ENCODE data around the gene VGLL4.

The VGLL4 gene

GRCh38 chr3:11565492-11565891 lies 78.2 kb downstream of the VGLL4 start:
- no peak for DNase-seq (ENCODE audit: low read depth in 2 of 2)

- DNase-seq (ENCODE audit: low read depth in 2 of 2): no peak
Measured at GRCh38 chr3:11565072-11565471, 78.6 kb downstream of the VGLL4 start.

DNA sequence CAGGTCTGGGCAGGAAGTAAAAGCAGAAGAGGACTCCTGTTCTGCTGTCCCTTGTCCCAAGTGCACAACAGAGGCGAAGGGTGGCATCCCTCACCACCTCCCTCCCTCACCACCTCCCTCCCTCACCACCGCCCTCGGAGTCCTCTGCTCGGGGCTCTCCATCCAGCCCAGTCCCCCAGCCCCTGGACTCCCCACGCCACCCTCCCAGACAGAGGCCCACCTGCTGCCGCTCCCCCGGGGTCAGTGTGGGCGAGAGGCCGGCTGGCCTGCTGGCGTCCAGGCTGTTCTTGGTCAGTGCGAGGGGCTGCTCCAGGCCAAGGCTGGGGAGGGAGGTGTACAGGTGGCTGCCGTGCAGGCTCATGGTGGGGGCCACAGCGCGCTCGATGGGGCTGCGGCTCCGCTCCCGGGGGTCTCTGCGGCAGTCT lies 79.1 kb downstream of the VGLL4 start:
- DNase-seq (ENCODE audit: low read depth in 2 of 2): no peak

- DNase-seq (ENCODE audit: low read depth in 2 of 2): no peak
Measured at GRCh38 chr3:11563865-11564185, 79.9 kb downstream of the VGLL4 start.

DNA sequence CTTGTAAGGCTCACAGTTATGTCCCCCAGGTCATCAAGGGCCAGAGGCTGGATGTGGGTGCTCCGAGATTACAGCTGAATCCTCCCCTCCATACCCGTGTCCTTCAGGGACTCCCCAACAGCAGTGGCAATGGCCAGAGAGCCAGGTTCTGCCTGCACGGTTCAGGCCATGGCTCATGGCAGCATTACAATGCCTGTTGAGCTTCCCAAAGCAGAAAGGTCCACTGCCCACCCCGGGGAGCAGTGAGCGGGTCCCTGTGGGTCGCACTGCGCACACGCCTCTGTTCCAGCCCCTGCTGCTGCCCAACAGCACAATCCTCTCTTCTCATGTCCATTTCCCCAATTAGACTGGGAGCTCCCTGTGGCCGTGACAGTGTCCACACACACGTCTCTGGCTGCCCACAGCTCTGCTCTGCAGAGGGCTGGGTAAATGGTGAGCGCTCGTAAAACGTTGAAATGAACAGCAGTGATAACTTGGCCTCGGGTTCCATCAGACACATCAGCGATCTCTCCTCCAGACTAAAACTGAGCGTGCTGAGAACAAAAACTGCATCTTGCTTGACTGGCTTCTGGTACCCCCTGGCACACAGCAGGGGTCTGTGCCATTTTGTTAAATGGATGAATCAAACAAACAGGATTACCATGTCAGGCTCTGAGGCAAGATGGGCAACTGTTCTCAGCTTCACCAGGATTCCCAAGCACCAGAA lies 80.4 kb downstream of the VGLL4 start:
- DNase-seq (ENCODE audit: low read depth in 2 of 2): no peak

- DNase-seq (ENCODE audit: low read depth in 2 of 2): no peak
Measured at GRCh38 chr3:11562277-11562881, 81.3 kb downstream of the VGLL4 start.

GRCh38 chr3:11560746-11561145 lies 83.0 kb downstream of the VGLL4 start:
- DNase-seq (ENCODE audit: low read depth in 2 of 2): no peak

DNA sequence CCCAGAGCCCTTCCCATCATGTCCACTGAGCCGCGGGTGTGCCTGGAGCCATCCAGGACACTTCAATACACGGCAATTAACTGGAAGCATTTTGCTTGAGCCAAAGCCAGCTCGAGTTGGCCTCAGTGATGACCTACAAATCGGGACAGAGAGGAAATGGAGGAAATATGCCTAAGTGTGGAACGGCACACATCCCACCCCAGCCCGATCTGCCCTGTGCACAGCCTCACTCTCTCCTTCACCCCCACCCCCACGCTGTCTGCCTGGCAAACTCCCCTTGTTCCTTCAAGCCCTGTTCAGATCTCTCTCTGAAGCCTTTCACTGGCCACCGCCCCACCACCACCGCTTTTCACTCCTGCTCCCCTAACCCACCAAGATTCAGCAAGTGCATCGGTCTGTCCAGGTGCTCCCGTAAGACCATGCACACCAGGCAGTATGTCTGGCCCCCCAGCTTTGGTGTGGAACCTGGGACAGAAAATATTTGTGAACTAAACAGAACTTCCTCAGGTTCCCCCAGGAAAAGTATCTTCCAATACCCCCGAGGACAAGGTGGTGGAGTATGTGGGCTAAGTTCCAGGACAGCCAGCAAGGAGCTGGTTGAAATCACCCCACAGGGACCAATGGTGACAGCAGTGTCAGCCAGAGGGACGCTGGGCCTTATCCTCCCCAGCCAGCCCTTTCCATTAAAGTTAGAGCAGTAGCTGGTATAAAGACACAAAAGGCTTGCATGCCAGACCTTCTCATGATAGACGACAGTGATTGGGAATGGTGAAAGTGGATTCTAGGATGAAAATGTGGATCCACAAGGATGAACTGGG lies 83.7 kb downstream of the VGLL4 start:
- DNase-seq (ENCODE audit: low read depth in 2 of 2): no peak

DNA sequence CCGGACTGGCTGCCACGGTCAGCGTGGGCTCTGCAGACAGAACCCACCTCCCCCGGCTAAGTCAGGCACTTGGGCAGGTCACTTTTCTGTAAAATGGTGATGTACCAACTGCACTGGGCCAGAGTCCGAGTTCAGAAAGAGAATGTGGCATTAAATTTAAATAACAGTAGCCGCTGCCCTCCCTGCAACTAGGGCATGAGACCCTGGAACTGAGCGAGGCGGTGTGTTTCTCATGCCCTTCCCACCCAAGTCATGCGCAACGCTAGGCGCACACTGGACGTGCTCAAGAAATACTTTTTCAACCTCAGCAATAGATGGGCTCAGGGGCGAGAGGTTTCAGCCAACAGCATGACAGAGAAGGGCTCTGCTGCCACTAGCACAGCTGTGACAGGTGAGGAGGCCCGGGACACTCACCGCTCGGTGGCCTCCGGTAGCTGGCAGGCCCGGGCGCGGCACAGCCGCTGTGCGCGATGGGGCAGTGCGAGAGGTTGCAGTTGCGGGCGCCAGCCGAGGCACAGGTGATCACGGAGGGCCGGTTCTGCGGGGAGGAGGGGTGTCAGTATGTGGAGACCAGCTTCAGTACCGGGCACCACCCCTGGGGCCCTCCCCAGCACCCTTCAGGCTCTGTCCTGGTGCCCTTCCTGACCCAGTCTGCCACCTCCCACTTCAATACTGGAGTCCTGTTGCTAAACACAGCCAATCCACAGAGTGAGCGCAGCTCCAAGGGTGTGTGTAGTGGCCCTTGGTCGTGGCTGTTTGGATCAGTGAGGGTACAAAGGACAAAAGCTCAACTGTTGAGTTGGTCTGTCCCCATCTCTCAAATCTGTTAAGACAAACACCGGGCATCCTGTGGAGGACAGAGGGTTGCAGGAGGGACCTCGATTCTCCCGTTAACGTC lies 84.5 kb downstream of the VGLL4 start:
- no peak for DNase-seq (ENCODE audit: low read depth in 2 of 2)

DNA sequence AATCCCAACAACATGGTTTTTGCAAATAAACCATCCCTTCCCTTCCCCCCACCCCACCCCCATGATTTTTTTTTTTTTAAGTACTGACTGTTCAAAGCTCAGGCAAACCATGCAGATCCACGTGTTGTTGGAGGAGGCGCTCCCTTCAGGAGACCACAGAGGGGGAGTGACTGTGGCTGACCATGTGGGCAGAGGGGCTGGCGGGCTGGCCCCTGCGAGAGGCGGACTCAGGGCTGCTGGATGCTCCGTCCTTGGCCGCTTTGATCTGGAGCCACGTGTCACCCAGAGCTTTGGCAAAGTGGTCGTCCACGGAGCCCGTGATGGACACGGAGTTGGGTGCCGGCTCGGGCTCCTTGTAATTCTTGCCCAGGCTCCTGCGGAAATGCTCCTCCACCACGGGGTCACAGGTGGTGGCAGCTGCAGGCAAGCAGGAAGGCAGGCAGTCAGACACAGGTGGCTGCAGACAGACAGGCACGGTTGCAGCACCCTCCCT lies 85.3 kb downstream of the VGLL4 start:
- DNase-seq (ENCODE audit: low read depth in 2 of 2): no peak

DNA sequence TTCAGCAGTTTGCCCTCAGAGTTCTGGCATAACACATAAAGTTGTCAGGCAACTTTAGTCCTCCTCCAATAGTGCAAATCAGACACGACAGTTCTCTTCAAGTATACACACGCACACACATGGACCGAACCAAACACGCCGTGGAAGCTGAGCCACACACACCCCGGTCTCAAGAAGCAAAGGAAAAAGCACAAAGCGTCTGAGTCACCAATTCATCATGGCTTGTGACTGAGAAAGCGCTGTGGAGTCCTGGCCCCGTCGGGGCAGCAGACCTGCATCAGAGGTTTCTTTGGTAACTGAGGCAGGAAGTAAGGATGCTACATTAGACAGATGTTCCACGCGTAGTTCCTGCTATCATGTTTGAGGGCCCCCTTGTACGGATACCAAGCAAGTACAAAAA lies 85.7 kb downstream of the VGLL4 start:
- peak in 1 of 2 donors; percentile 4 for DNase-seq (ENCODE audit: low read depth in 2 of 2)

DNA sequence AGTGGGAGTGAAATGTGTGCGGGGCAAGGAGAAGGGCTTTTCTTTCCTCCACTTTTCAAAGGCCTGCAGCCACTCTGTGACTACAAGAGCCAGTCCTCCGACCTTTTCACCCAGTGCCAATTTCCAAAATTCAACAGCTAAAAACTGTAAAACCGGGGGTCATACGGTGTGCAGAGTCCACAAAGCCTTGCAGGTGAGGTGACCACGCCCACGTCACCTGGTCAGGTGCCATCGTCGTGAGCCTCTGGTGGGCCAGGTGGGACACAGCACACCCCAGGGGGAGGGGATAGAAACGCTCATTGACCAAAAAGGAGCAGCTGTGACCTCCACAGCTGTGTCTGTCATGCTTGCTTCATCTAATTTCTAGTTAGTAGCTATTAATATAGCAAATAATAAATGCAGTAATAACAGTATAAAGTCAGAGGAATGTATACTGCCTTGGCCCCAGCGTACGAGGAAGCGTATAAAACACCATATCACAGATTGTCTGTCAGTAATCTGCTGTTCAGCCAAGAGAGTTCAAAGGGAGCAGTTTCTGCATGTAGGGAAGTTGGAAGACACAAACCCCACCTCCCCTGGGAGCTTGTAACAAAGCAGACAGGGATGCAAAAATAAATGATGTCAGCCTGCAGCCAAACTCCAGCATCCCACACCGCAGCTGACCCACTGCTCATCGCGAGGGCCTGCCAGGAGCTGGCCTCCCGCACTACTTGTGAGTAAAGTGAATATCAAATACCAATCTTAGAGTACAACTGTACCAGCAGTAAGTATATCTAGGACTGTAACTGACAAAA lies 86.7 kb downstream of the VGLL4 start:
- DNase-seq (ENCODE audit: low read depth in 2 of 2): no peak

DNA sequence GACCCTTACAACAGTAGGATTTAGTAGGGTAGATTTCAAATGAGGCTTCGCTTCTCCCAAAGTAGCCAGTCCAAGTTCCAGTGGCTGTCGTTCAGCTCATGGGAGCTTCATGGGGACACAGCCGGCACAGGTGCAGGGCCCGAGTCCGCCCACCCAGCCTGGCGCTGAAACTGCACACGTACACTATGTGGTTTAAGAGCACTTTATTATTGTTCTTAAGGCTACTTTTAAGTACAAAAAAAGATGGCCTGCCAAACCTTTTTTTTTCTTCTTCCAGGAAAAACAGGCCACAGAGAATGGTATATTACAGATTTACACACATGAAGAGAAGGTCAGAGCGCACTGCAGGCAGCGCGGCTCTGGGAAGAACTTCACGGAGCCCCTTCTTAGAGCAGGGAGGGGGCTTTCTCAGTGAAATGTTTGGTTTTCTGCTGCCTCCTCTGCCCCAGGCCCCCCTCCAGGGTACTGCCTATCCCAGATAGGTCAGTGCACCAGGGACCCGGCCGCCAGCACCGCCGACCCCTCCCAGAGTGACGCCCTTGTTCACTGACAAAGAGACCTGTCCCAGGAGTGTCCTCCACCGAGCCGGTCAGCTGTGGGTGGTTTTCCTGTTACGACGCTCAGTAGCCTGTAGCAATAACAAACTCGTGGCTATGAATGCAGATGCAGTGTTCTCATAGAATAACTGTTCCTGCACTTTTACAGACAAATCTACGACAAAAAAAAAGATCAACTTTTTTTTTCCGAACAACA lies 87.7 kb downstream of the VGLL4 start:
- DNase-seq (ENCODE audit: low read depth in 2 of 2): no peak

DNA sequence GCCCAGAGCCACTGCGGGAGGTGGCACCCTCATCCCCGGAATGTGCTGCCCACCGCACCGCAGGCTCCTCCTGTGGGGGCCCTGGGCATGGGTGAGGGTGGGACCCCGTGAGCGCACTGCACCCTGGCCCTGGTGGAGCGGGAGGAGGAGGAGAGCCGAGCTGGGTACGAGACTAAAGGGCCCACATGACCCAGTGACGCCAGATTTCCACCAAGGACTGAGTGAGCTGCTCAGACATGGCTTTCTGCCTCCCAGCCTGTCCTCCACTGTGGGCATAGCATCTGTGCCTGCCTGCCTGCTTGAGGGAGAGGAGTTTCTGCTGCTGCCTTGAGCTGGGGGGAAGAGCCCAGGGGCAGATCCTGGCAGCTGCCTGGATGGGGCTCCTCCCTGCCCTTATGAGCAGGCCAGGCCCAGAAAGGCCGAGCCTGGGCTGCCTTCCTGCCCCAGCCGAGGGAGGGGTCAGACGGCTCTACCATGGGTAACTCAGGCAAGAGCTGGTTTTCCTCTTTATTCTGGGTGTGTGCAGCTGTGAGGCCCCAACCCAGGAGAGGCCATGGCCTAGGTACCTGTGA lies 88.4 kb downstream of the VGLL4 start:
- no peak for DNase-seq (ENCODE audit: low read depth in 2 of 2)

DNA sequence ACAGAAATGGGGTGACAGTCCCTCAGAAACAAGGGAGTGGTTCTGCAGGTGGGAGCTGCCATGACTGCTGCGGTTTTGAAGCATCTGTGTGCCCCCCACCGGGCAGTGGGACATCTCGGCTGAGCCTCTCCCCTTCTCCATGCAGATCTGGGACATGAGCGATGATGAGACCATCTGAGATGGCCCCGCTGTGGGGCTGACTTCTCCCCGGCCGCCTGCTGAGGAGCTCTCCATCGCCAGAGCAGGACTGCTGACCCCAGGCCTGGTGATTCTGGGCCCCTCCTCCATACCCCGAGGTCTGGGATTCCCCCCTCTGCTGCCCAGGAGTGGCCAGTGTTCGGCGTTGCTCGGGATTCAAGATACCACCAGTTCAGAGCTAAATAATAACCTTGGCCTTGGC lies 89.0 kb downstream of the VGLL4 start:
- DNase-seq (ENCODE audit: low read depth in 2 of 2): no peak

- no peak for DNase-seq (ENCODE audit: low read depth in 2 of 2)
Measured at GRCh38 chr3:11554236-11554610, 89.5 kb downstream of the VGLL4 start.

DNA sequence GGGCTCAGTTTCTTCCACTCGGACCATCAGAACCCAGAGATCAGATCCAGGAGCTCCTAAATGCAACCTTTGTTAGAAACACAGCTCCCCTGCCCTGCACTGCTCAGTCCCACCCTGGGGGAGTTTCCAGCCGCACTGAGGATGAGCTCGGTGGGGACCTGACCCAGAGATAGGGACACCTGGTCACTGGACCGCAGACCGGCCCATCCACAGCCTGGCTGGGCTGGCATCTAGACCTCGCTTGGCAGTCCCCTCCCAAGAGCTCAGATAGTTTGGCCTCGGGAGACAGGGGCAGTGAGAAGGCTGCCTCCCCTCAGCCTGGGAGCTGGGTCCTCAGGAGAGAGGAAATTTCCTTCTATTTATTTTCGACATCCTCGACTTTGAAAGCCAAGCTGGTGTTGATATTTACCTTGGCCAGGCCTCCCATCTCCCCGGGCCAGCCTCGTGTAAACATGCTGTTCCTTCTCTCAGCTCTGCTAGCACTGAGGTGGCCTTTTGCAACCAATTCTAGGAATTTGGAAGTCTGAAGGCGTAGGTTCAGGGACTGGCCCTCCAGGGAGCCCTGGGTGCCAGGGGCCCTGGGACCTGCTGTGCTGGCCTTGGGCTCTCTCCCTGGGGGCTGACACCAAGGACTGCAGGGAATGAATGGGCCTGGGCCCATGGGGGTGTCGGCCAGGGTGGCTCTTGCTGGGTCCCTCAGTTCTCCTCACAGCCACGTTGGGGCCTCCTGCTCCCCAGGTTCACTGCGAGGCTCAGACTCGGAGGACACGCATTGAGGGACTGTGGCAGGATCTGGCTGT lies 90.1 kb downstream of the VGLL4 start:
- DNase-seq (ENCODE audit: low read depth in 2 of 2): no peak

DNA sequence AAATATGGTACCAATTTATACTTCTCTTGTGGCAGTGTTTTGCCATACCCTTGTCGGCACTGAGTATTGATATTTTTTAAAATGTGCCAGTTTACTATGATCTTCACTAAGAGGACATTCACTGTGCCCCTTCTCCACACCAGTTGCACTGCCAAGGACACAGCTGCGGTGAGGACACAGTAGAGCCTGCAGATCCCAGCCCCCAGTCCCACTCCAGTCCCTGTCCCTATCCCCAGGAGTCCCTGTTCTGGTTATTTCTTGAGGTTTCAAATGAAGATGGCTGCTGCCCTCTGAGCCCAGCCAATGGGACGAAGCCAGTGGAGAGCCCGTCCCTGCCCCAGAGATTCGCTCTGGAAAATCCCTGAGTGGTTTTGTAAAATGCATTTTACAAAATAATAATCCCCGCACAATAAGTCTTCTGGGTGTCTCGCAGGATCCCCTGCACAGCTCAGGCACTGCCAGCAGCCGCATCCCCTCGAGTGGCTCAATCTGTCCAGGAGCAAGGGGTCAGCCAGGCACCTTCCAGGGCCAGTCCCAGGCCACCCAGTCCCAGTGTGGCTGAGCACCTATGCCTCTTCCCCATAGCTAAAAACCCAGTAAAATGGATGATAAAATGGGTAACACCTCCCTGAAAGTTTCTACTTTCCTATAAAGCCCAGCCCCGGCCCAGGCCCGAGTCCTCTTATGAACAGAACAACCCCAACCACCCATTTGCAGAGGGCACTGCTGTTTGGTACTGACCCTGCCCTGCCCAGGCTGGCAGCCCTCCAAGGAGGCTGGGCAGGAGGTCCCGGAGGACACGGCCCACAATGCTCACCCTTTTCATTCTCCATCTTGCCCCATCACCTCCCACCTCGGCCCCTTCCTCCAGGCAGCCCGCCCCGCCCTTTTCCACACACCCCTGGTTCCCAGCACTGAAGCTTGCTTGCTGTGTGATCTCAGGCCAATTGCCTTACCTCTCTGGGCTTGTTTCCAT lies 91.1 kb downstream of the VGLL4 start:
- DNase-seq (ENCODE audit: low read depth in 2 of 2): no peak

Data from stimulated activated CD8-positive, alpha-beta memory T cell treated with anti-CD3 and anti-CD28 coated beads, Interleukin-2, amount 100 ng/mL, for 48 hours (primary cell).